ENCODE measurements around the gene TM2D3. TPM values are rescaled to one million over a fixed set of nuclear protein-coding genes. Genes with fewer than 3 reads are reported as not detected.
"Not testable (repeated sequence)": the region's sequence is repeated elsewhere in the genome, so short reads cannot be mapped to it uniquely, and the experiment has no call there.

The TM2D3 gene
- total and polyA plus RNA-seq, 12 donors, result 18.4 to 75.4 (median 46.8) TPM

DNA sequence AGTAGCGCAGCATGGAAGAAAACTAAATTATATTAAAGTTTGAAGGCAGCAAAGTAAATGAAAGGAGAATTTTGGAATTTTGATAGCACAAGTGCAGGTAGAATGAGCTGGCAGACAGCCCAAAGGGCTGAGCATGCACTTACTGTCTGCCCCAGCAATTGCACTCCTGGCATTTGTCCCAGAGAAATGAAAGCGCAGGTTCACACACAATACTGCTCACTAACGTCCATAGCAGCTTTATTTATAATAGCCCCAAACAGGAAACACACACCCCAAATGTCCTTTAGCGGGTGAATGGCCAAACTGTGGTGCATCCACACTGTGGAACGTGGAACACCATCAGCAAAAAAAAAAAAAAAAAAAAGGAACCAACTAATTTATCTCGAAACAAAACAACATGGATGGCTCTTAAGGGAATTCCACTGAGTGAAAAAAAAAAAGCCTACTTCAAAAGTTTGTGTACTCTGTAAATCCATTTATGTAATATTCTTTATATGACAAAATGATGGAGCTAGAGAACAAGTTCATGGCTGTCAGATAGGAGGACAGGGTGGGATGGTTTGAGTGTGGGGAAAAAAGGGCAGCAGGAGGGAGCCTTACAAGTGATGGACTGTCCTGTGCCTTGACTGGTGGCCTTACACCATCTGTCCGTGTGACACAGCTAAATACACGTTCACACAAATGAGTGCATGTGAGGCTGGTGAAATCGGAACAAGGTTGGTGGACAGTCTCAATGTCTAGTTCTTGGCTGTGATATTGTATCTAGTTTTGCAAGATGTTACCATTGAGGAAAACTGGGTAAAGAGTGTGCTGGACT lies 6.0 kb upstream of the TM2D3 start:
- Histone ChIP-seq H3K36me3 (replicated peaks in 1 of 2) (no peaks in the 10 kb centered on the region), H3K27ac (no peak overlapping the region), H3K4me3 (no peak overlapping the region), H3K9me3 (replicated peaks in 1 of 3) (no peaks in the 10 kb centered on the region), H3K4me1 (replicated peaks in 1 of 2) (peaks cover 2 to 6% of the 10 kb centered on the region in 2 donors), H3K27me3 (no peaks in the 10 kb centered on the region)
- TF ChIP-seq CTCF (IDR thresholded peaks at IDR 0.05) (no peak), POLR2A (IDR thresholded peaks at IDR 0.05) (no peak)
- DNase-seq, result no peak
- intact Hi-C loops (cut with DNase I), result no loop called here
- WGBS, 4 donors, result 69 to 79% (median 76%) methylated on average over 9 of the region's 9 CpGs

GRCh38 chr15:101657171-101657570 lies 5.0 kb upstream of the TM2D3 start:
- H3K36me3 ChIP-seq (replicated peaks in 1 of 2), result no peaks in the 10 kb centered on the region
- TF ChIP-seq CTCF (IDR thresholded peaks at IDR 0.05), result no peak
- no peak for TF ChIP-seq POLR2A (IDR thresholded peaks at IDR 0.05)
- no peak overlapping the region for H3K4me3 ChIP-seq
- no peaks in the 10 kb centered on the region for H3K27me3 ChIP-seq
- no peaks in the 10 kb centered on the region for H3K9me3 ChIP-seq (replicated peaks in 1 of 3)
- WGBS, 4 donors, result 93 to 96% (median 93%) methylated on average over 6 to 10 of the region's 10 CpGs
- peaks cover 7 to 10% of the 10 kb centered on the region in 2 donors for H3K4me1 ChIP-seq (replicated peaks in 1 of 2)
- no peak for DNase-seq
- intact Hi-C loops (cut with DNase I), result no loop called here
- no peak overlapping the region for H3K27ac ChIP-seq

DNA sequence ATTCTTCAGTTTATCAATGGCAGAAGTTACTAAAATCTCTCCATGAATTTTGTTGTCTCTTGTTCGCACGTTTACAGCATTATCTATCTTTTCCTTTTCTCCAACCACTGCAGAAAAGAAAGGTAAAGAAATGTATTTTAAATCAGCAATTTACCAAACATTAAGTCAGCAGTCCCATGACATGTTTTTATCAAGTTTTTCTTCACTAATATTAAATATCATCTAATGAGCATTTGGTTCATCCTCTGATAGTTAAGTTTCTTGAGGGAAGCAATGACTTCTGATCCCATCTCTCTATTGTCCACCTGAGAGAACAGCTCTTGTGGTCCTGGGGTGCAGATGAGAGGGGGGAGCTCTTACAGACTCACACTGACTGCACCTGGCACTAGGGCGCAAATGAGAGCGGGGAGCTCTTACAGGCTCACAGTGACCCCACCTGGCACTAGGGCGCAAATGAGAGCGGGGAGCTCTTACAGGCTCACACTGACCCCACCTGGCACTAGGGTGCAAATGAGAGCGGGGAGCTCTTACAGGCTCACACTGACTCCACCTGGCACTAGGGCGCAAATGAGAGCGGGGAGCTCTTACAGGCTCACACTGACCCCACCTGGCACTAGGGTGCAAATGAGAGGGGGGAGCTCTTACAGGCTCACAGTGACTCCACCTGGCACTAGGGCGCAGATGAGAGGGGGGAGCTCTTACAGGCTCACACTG lies 2.6 kb upstream of the TM2D3 start:
- H3K4me3 ChIP-seq; H3K27ac ChIP-seq; H3K27me3 ChIP-seq; DNase-seq; H3K9me3 ChIP-seq (replicated peaks in 1 of 3); H3K36me3 ChIP-seq (replicated peaks in 1 of 2); intact Hi-C loops (cut with DNase I): not testable (repeated sequence)
- H3K4me1 ChIP-seq (replicated peaks in 1 of 2), result peaks cover 19 to 26% of the 10 kb centered on the region in 2 donors
- WGBS, 4 donors, result 88 to 95% (median 91%) methylated on average over 8 to 10 of the region's 10 CpGs

- intact Hi-C loops (cut with DNase I), result no loop called here
- Histone ChIP-seq H3K9me3 (replicated peaks in 1 of 3) (no peaks in the 10 kb centered on the region), H3K27me3 (no peaks in the 10 kb centered on the region), H3K27ac (no peak overlapping the region), H3K4me1 (replicated peaks in 1 of 2) (peaks cover 19 to 30% of the 10 kb centered on the region in 2 donors), H3K4me3 (no peak overlapping the region), H3K36me3 (replicated peaks in 1 of 2) (no peaks in the 10 kb centered on the region)
- TF ChIP-seq POLR2A (IDR thresholded peaks at IDR 0.05) (no peak), CTCF (IDR thresholded peaks at IDR 0.05) (no peak)
- no peak for DNase-seq
- 76 to 78% (median 77%) methylated on average over 8 of the region's 8 CpGs for WGBS, 4 donors
These were observed 2.0 kb upstream of the TM2D3 start for GRCh38 chr15:101654171-101654570.

All from adrenal gland (tissue), 12 donors.